ENCODE measurements around the gene KLHL18.

Gene KLHL18

GRCh38 chr3:47394881-47395280, 112.1 kb downstream of the KLHL18 start:
- no peak overlapping the region for H3K4me3 ChIP-seq (ENCODE audit: severe bottlenecking)
- no peak for DNase-seq (ENCODE audit: low spot score)

More at GRCh38 chr3:47394881-47395280, 112.1 kb downstream of the KLHL18 start:
- no peak for TF ChIP-seq CTCF (IDR thresholded peaks at IDR 0.05; ENCODE audit: poor library complexity, severe bottlenecking)
- Histone ChIP-seq H3K4me1 (ENCODE audit: insufficient read depth, poor library complexity, severe bottlenecking) (peaks cover 3% of the 10 kb centered on the region), H3K27me3 (ENCODE audit: insufficient read depth, poor library complexity, severe bottlenecking) (no peaks in the 10 kb centered on the region), H3K36me3 (ENCODE audit: low read depth) (peaks cover 25% of the 10 kb centered on the region), H3K9me3 (ENCODE audit: severe bottlenecking) (no peaks in the 10 kb centered on the region), H3K27ac (ENCODE audit: poor library complexity, severe bottlenecking) (no peak overlapping the region)
- no peak for ATAC-seq (ENCODE audit: low read depth)
